ENCODE measurements around the gene HES6.

HES6 gene

DNA sequence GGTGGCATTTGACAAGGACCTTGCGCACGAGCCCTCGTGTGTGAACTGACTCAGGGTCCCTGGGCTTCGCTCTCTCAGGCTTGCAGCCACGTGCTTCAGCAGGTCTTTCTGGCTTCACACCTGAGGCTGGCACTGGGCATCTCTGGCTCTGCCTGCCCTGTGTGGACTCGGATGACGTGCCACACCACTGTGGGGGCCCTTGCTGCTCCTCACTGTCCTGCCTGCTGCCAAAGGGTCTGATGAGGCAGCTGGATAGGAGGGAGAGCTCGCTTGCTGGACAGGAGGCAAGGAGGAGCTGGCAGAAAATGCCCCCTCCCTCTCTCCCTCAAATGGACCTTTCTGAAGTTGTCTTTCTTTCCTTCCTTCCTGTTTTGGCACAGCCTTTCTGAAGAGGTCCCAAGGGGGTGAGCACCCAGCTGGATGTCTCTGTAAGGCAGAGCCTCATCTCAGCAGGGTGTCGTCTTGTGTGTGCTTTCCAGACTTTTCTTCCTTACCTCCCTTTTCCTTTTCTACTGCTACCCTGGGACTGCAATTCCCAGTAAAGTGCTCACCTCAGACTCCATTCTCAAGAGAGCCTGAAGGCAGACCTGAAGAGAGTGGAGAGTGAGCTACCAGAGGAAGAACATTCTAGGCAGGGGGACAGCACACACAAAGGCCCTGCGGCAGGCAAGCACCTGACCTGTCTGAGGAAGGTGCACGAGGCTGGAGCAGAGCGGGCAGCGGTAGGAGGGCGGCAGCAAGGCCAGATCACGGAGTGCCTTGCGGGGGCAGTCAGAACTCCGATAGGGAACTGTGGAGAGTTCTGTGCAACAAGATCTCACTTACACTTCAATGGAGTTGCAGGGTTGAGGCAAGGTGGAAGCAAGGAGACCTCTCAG is 43.3 kb upstream of the HES6 start:
- TF ChIP-seq, protein P1, sequence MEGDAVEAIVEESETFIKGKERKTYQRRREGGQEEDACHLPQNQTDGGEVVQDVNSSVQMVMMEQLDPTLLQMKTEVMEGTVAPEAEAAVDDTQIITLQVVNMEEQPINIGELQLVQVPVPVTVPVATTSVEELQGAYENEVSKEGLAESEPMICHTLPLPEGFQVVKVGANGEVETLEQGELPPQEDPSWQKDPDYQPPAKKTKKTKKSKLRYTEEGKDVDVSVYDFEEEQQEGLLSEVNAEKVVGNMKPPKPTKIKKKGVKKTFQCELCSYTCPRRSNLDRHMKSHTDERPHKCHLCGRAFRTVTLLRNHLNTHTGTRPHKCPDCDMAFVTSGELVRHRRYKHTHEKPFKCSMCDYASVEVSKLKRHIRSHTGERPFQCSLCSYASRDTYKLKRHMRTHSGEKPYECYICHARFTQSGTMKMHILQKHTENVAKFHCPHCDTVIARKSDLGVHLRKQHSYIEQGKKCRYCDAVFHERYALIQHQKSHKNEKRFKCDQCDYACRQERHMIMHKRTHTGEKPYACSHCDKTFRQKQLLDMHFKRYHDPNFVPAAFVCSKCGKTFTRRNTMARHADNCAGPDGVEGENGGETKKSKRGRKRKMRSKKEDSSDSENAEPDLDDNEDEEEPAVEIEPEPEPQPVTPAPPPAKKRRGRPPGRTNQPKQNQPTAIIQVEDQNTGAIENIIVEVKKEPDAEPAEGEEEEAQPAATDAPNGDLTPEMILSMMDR (IDR thresholded peaks at IDR 0.05; ENCODE audit: low read depth, low read length) = no peak
- Histone ChIP-seq H3K27me3 (ENCODE audit: insufficient read depth, low read depth, severe bottlenecking) (no peaks in the 10 kb centered on the region), H3K27ac (no peak overlapping the region), H3K36me3 (no peaks in the 10 kb centered on the region), H3K4me3 (ENCODE audit: low read depth, low read length) (no peak overlapping the region), H3K9me3 (ENCODE audit: severe bottlenecking) (no peaks in the 10 kb centered on the region)
- no peak for DNase-seq

DNA sequence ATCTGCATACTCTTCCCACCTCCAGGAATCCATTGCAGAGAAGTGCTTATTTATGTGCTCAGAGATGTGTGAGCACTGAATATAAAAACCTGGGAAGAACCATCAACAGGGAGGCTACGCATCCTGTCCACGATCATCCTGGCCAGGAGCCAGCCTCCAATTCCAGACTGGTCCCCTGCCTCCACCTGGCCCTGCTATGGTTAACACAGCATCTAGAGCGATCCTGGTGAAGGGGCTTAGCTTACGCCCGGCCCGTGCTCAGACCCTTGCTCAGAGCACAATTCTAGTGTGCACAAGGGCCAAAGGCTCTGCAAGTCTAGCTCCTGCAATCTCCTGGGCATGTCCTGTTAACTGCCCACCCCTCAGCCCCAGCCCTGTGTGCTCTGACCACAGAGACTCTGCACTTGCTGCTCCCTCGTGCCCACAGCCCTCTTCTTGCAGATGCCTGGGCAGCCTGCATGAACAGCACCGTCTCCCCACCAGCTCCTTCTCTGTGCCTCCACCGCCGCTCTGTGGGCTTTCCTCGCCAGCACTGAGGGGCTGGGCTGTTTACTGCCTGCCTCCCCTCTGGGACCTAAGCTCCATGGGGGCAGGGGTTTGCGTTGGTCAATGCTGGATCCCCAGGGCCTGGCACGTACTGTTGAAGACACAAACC is 42.1 kb upstream of the HES6 start:
- no peaks in the 10 kb centered on the region for H3K27me3 ChIP-seq (ENCODE audit: insufficient read depth, low read depth, severe bottlenecking)
- H3K36me3 ChIP-seq = peaks cover 3% of the 10 kb centered on the region
- no peak overlapping the region for H3K4me3 ChIP-seq (ENCODE audit: low read depth, low read length)
- DNase-seq = no peak
- no peaks in the 10 kb centered on the region for H3K9me3 ChIP-seq (ENCODE audit: severe bottlenecking)
- H3K27ac ChIP-seq = no peak overlapping the region
- TF ChIP-seq, protein P1 (IDR thresholded peaks at IDR 0.05; ENCODE audit: low read depth, low read length) = no peak

DNA sequence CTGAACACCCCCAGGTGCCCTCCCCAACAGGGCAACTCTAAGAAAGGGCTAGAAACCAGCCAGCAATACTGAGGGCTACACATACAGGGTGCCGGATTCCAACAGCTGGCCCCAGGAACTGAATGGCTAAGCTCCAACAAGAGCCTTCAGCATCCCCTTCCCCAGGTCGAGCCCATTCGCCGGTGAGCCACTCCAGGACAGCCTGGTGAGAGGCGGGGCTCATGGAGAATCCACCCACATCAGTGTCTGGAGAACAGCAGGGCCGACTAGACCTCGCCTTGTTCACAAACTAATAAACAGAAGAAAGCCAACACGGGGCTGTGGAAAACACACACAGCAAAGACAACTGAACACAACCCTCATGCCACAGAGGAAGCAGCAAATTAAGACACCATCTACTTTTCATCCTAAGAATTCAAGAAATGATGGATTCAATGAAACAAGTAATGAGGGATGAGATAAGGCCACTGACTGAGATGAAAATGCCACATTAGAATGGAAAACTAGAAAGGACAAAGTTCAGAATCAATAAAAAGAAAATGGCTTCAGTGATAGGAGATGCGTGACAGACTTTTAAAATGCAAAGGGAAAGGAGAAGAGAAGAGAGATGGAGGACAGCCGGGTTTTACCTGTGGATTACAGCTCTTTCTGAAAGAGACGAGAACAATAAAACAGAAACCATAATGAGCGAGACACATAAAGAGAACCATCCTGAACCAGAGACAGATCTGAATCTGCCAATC is 40.4 kb upstream of the HES6 start:
- H3K27ac ChIP-seq = no peak overlapping the region

DNA sequence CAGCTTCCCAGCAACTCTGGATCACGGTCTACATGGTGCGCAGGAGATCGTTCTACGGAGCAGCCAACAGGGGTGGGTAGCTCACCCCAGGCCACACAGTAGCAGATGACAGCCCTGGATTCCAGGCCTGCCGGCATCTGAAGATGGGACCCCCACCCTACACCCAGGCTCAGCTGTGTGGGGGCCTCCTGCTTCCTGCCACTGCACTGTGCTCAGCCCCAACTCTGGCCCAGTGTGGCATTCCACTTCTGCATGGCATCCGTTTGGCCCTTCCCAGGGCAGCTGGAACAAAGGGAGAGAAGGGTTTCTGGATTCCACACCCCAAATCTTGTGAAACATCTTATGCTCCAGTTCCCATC is 39.5 kb upstream of the HES6 start:
- H3K4me3 ChIP-seq (ENCODE audit: low read depth, low read length) = no peak overlapping the region
- no peaks in the 10 kb centered on the region for H3K9me3 ChIP-seq (ENCODE audit: severe bottlenecking)
- TF ChIP-seq, protein P1 (IDR thresholded peaks at IDR 0.05; ENCODE audit: low read depth, low read length) = no peak
- no peaks in the 10 kb centered on the region for H3K27me3 ChIP-seq (ENCODE audit: insufficient read depth, low read depth, severe bottlenecking)
- H3K27ac ChIP-seq = no peak overlapping the region
- peaks cover 24% of the 10 kb centered on the region for H3K36me3 ChIP-seq
- DNase-seq = no peak

More for the DNA sequence above, 40.4 kb upstream of the HES6 start:
- Histone ChIP-seq H3K9me3 (ENCODE audit: severe bottlenecking) (no peaks in the 10 kb centered on the region), H3K4me3 (ENCODE audit: low read depth, low read length) (no peak overlapping the region), H3K27me3 (ENCODE audit: insufficient read depth, low read depth, severe bottlenecking) (no peaks in the 10 kb centered on the region), H3K36me3 (peaks cover 16% of the 10 kb centered on the region)
- no peak for DNase-seq
- TF ChIP-seq, protein P1 (IDR thresholded peaks at IDR 0.05; ENCODE audit: low read depth, low read length) = no peak

DNA sequence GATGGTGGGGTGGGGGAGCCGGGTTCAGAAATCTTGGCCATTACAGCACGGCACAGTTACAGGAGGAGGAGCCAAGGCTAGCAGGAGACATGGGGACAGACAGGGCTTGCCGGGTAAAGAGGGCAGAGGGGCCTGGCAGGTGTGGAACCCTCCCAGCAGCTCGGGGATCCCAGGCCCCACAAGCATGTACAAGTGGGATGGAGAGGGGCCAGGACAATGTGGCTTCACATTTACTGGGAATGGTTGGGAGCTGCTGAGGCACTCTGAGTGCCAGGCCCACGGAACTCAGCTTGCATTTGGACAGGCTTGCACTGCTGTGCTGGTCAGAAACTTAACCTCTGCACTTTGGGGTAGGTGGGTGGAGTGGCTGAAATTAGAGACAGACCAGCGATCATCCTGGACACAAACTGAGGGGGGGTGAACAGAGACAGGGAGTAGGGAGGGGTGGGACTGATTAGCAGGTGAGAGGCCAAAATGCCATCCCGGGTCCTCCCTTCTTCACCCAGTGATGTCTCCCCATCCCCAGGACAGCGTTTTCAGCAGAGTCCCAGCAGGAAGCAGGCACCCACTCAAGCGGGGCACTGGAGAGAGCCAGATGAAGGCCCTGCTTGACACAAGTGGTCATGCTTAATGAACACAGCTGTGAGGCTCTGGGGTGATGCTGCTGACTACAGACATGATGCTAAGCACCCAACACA is 38.9 kb upstream of the HES6 start:
- Histone ChIP-seq H3K27me3 (ENCODE audit: insufficient read depth, low read depth, severe bottlenecking) (no peaks in the 10 kb centered on the region), H3K4me3 (ENCODE audit: low read depth, low read length) (no peak overlapping the region), H3K27ac (no peak overlapping the region), H3K9me3 (ENCODE audit: severe bottlenecking) (no peaks in the 10 kb centered on the region), H3K36me3 (peaks cover 26% of the 10 kb centered on the region)
- TF ChIP-seq, protein P1 (IDR thresholded peaks at IDR 0.05; ENCODE audit: low read depth, low read length) = no peak
- no peak for DNase-seq

Measured in WERI-Rb-1 (cell line).